Neural cell (in vitro differentiated cells): ENCODE results near the gene CLCNKB. TPM values are rescaled to one million over a fixed set of nuclear protein-coding genes. Genes with fewer than 3 reads are reported as not detected.

Experiments used
- H2AFZ ChIP-seq: fragments of 200-600, 300-800 bp; sonication (generic), shearing (Covaris generic); 2 replicates; pipeline ENCODE4 v1.6.0; 2014; ENCODE audit warnings: low read depth, mild to moderate bottlenecking, antibody characterized with exemption, low read length, moderate library complexity
- H3F3A ChIP-seq: fragments of 200-600 bp; shearing (Covaris generic); 2 replicates; pipeline ENCODE4 v1.6.1; 2016; ENCODE audit warnings: mild to moderate bottlenecking, moderate library complexity, mixed read lengths, antibody characterized with exemption, low read length; ENCODE audit not compliant: insufficient read depth, poor library complexity, severe bottlenecking
- H3K27ac ChIP-seq: fragments of 200-600, 300-800 bp; sonication (generic), shearing (Covaris generic); 2 replicates; pipeline ENCODE4 v1.5.1; 2014; ENCODE audit warnings: mild to moderate bottlenecking, low read length, moderate library complexity
- H3K27me3 ChIP-seq: fragments of 300-800, 200-600 bp; sonication (generic), shearing (Covaris generic); 2 replicates; pipeline ENCODE4 v1.6.0; 2014; ENCODE audit warnings: mild to moderate bottlenecking, low read depth, low read length, moderate library complexity; ENCODE audit not compliant: insufficient read depth
- H3K36me3 ChIP-seq: fragments of 300-800, 200-600 bp; sonication (generic), shearing (Covaris generic); 2 replicates; pipeline ENCODE4 v1.5.1; 2014; ENCODE audit warnings: mild to moderate bottlenecking, antibody characterized with exemption, low read length, moderate library complexity; ENCODE audit not compliant: insufficient read depth
- H3K4me2 ChIP-seq: fragments of 300-800, 200-600 bp; sonication (generic), shearing (Covaris generic); 2 replicates; pipeline ENCODE4 v1.6.0; 2014; ENCODE audit warnings: mild to moderate bottlenecking, low read length
- H3K4me3 ChIP-seq: fragments of 300-800, 200-600 bp; sonication (generic), shearing (Covaris generic); 2 replicates; pipeline ENCODE4 v1.5.1; 2014; ENCODE audit warnings: mild to moderate bottlenecking, low read length, moderate library complexity
- H3K79me2 ChIP-seq: fragments of 200-600 bp; shearing (Covaris generic); replicated peaks from 2 replicates; pipeline ENCODE4 v1.6.0; 2014; ENCODE audit warnings: mild to moderate bottlenecking, low read length, moderate library complexity; ENCODE audit not compliant: insufficient read depth
- H3K9ac ChIP-seq: fragments of 300-800, 200-600 bp; sonication (generic), shearing (Covaris generic); 2 replicates; pipeline ENCODE4 v1.6.1; 2016; ENCODE audit warnings: mild to moderate bottlenecking, low read length, mixed read lengths
- H3K9me2 ChIP-seq: fragments of 200-600 bp; shearing (Covaris generic); 2 replicates; pipeline ENCODE4 v1.6.1; 2016; ENCODE audit warnings: mild to moderate bottlenecking, low read length, mixed read lengths; ENCODE audit not compliant: insufficient read depth
- H3K9me3 ChIP-seq: fragments of 200-600, 300-800 bp; sonication (generic), shearing (Covaris generic); 2 replicates; pipeline ENCODE4 v1.6.1; 2016; ENCODE audit warnings: mild to moderate bottlenecking, mixed run types, low read length, moderate library complexity, mixed read lengths
- H4K20me1 ChIP-seq: fragments of 200-600 bp; shearing (Covaris generic); 2 replicates; pipeline ENCODE4 v1.6.1; 2016; ENCODE audit warnings: mild to moderate bottlenecking, mixed run types; ENCODE audit not compliant: insufficient read depth
- CTCF ChIP-seq: fragments of 450-650 bp; IDR thresholded peaks from 2 replicates; pipeline ENCODE4 v1.5.1; 2014; ENCODE audit warnings: antibody characterized with exemption, mild to moderate bottlenecking, moderate library complexity; ENCODE audit not compliant: poor library complexity, severe bottlenecking
- EP300 ChIP-seq: fragments of 450-650 bp; conservative IDR thresholded peaks from 2 replicates; pipeline ENCODE4 v1.6.1; 2014; ENCODE audit warnings: antibody characterized with exemption, mild to moderate bottlenecking, moderate library complexity; ENCODE audit not compliant: poor library complexity, severe bottlenecking
- EZH2 ChIP-seq: fragments of 200-600, 300-800 bp; shearing (Covaris generic), sonication (generic); IDR thresholded peaks from 2 replicates; pipeline ENCODE4 v1.6.1; 2014; ENCODE audit warnings: antibody characterized with exemption, low read length, borderline replicate concordance, mild to moderate bottlenecking; ENCODE audit not compliant: insufficient read depth, poor library complexity, severe bottlenecking
- MXI1 ChIP-seq: fragments of 450-650 bp; conservative IDR thresholded peaks from 2 replicates; pipeline ENCODE4 v1.6.1; 2014; ENCODE audit warnings: antibody characterized with exemption, mild to moderate bottlenecking; ENCODE audit not compliant: poor library complexity, severe bottlenecking
- POLR2AphosphoS5 ChIP-seq: IDR thresholded peaks from 2 replicates; pipeline ENCODE4 v1.6.1; 2012
- RAD21 ChIP-seq: fragments of 450-650 bp; conservative IDR thresholded peaks from 2 replicates; pipeline ENCODE4 v1.6.1; 2014; ENCODE audit warnings: antibody characterized with exemption, mild to moderate bottlenecking, moderate library complexity
- REST ChIP-seq: IDR thresholded peaks from 2 replicates; pipeline ENCODE4 v1.6.1; 2012; ENCODE audit warnings: borderline replicate concordance
- SMC3 ChIP-seq: fragments of 450-650 bp; conservative IDR thresholded peaks from 2 replicates; pipeline ENCODE4 v1.6.1; 2014; ENCODE audit warnings: antibody characterized with exemption, mild to moderate bottlenecking, moderate library complexity; ENCODE audit not compliant: poor library complexity
- TAF1 ChIP-seq: IDR thresholded peaks from 2 replicates; pipeline ENCODE4 v1.6.1; 2012; ENCODE audit warnings: low read depth
- polyA plus RNA-seq: library from polyadenylated mRNA; depleted of rRNA; stranded (reverse); fragments of >200 nt; gene quantifications from 2 replicates; pipeline ENCODE4 v1.2.3, GENCODE V29; 2014

The CLCNKB gene
- polyA plus RNA-seq, 1 donor from 2014 or later, result not detected

DNA sequence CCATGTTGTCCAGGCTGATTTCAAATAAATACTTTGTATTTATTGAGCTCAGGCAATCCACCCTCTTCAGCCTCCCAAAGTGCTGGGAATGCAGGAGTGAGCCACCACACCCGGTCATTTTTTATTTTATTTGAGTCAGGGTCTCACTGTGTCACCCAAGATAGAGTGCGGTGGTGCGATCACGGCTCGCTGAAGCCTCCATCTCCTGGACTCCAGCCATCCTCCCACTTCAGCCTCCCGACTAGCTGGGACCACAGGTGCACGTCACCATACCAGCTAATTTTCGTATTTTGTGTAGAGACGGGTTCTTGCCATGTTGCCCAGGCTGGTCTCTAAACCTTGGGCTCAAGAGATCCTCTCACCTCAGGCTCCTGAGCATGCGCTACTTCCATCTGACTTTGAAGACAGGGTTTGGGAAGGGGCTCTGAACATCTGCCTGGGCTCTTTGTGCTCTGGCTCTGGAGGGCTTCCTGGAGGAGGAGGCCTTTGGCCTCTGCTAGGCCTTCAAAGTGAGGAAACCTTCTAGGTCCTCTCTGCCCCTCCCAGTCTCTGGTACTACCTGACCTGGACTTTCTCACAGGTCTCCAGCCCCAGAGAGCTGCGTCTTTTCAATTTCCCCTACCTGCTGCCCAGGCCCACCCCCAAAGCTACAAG is 31.5 kb upstream of the CLCNKB start:
- Histone ChIP-seq H3K4me3 (no peak overlapping the region), H3K4me2 (no peak overlapping the region), H3K27ac (no peak overlapping the region), H3F3A (no peaks in the 10 kb centered on the region), H3K9ac (no peak overlapping the region), H3K79me2 (no peaks in the 10 kb centered on the region), H3K27me3 (no peaks in the 10 kb centered on the region), H4K20me1 (no peaks in the 10 kb centered on the region), H2AFZ (no peak overlapping the region), H3K9me3 (no peaks in the 10 kb centered on the region), H3K36me3 (no peaks in the 10 kb centered on the region), H3K9me2 (no peaks in the 10 kb centered on the region)
- TF ChIP-seq CTCF, result no peak
- no peak for TF ChIP-seq MXI1
- TF ChIP-seq REST, result no peak
- TF ChIP-seq SMC3, result no peak
- no peak for TF ChIP-seq RAD21
- TF ChIP-seq EZH2, result no peak

DNA sequence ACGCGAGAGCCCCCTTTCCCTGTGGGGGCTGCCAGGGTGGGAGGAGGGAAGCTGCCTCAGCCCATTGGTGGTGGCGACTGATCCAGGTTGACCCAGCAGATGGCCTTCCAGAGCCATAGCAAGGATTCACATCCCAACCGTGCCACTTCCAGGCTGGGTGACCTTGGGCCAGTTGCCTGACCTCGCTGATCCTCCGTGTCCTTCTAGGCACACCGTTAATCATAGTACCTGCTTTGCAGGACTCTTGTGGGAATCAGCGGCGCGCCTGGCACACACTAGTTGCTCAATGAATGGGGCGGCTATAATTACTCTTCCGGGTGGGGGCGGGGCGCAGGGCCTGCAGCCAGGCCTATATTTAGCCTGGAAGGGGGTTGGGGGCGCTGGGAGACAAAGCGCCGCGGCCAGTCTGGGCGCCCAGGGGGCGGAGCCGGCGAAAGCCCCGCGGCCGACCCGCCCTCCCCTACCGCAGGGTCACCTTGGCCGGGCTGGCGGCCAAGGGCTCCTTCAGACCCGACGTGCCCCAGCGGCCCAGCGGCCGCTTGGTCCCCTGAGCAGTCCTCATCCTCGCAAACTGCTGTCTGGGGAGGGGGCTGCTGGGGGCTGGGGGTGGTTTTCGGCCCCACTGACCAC is 30.9 kb upstream of the CLCNKB start:
- no peaks in the 10 kb centered on the region for H3F3A ChIP-seq
- no peaks in the 10 kb centered on the region for H3K36me3 ChIP-seq
- no peaks in the 10 kb centered on the region for H4K20me1 ChIP-seq
- TF ChIP-seq RAD21 (no peak), EP300 (no peak), TAF1 (no peak), REST (no peak), POLR2AphosphoS5 (no peak), EZH2 (no peak), MXI1 (no peak), SMC3 (no peak), CTCF (no peak)
- no peaks in the 10 kb centered on the region for H3K9me3 ChIP-seq
- no peak overlapping the region for H3K27ac ChIP-seq
- no peaks in the 10 kb centered on the region for H3K27me3 ChIP-seq
- H3K4me3 ChIP-seq, result no peak overlapping the region
- no peaks in the 10 kb centered on the region for H3K79me2 ChIP-seq
- no peaks in the 10 kb centered on the region for H3K9me2 ChIP-seq
- no peak overlapping the region for H3K9ac ChIP-seq
- no peak overlapping the region for H2AFZ ChIP-seq
- H3K4me2 ChIP-seq, result no peak overlapping the region
